Measurements from ENCODE around the gene TNFRSF1B. TPM values are rescaled to one million over a fixed set of nuclear protein-coding genes. Genes with fewer than 3 reads are reported as not detected.

The TNFRSF1B gene
- total RNA-seq, 1 experiment from 2014 or later = 0.61 TPM

GRCh38 chr1:12150456-12151200 lies 16.2 kb upstream of the TNFRSF1B start:
- CTCF ChIA-PET = interaction anchor here (1.5 kb wide), 1 partner anchor 26 kb away, joined by 3 read pairs; no protein-coding TSS in a partner anchor
- no peak for TF ChIP-seq FOSL1 (IDR thresholded peaks at IDR 0.05; ENCODE audit: low read depth)
- no peak for TF ChIP-seq POLR2A (IDR thresholded peaks at IDR 0.05; ENCODE audit: borderline replicate concordance, extremely low read depth, insufficient read depth, insufficient read length)
- no peak for TF ChIP-seq CBX3 (IDR thresholded peaks at IDR 0.05; ENCODE audit: low read depth)
- no peak for TF ChIP-seq ELF1 (IDR thresholded peaks at IDR 0.05; ENCODE audit: borderline replicate concordance, low read depth)
- TF ChIP-seq SIN3A (IDR thresholded peaks at IDR 0.05; ENCODE audit: low read depth) = no peak
- TF ChIP-seq ATF3 (IDR thresholded peaks at IDR 0.05) = no peak
- TF ChIP-seq SP1 (IDR thresholded peaks at IDR 0.05; ENCODE audit: low read depth) = no peak
- Histone ChIP-seq H3K4me2 (ENCODE audit: low read length) (no peak overlapping the region), H3K79me2 (ENCODE audit: insufficient read depth, low read length) (no peaks in the 10 kb centered on the region), H4K20me1 (ENCODE audit: insufficient read depth) (no peaks in the 10 kb centered on the region), H3K27ac (ENCODE audit: low read depth, low read length) (no peak overlapping the region), H3K4me1 (ENCODE audit: control insufficient read depth in 1 of 2, insufficient read depth in 2 of 2, low read length in 2 of 2) (peaks cover 19 to 40% of the 10 kb centered on the region in 2 experiments; a peak in 3 of 4 replicates), H2AFZ (ENCODE audit: low read depth, low read length, poor library complexity, severe bottlenecking) (no peak overlapping the region), H3K9me2 (ENCODE audit: insufficient read depth) (no peaks in the 10 kb centered on the region), H3K9ac (ENCODE audit: low read length) (no peak overlapping the region), H3K9me3 (ENCODE audit: control insufficient read depth in 1 of 2, insufficient read depth in 1 of 2, low read depth in 1 of 2, low read length in 2 of 2) (peaks cover 0 to 4% of the 10 kb centered on the region in 2 experiments; a peak in 1 of 4 replicates), H3K27me3 (ENCODE audit: insufficient read depth, low read length) (no peaks in the 10 kb centered on the region), H3K36me3 (ENCODE audit: control insufficient read depth in 1 of 2, insufficient read depth in 2 of 2, low read length in 2 of 2) (no peaks in the 10 kb centered on the region), H3K4me3 (replicated peaks in 1 of 2; ENCODE audit: low read depth in 1 of 2, low read length in 2 of 2) (no peak overlapping the region)
- DNase-seq (ENCODE audit: low read depth, low spot score) (no peak), ATAC-seq (no peak)
- POLR2A ChIA-PET = no interaction called here
- BruUV-seq (replicated peaks) = no TSS peak
- RAD21 ChIA-PET (ENCODE audit: low non-redundant PET in 1 of 2, low total read pairs in 2 of 2, uncharacterized antibody in 2 of 2, unreplicated experiment in 2 of 2) = no interaction called here
- intact Hi-C loops (cut with micrococcal nuclease) = no loop called here

- no TSS peak for BruUV-seq (replicated peaks)
- intact Hi-C loops (cut with micrococcal nuclease) = no loop called here
- Histone ChIP-seq H3K27me3 (ENCODE audit: insufficient read depth, low read length) (no peaks in the 10 kb centered on the region), H3K9me3 (ENCODE audit: control insufficient read depth in 1 of 2, insufficient read depth in 1 of 2, low read depth in 1 of 2, low read length in 2 of 2) (peaks cover 0 to 4% of the 10 kb centered on the region in 2 experiments; a peak in 1 of 4 replicates), H3K9me2 (ENCODE audit: insufficient read depth) (no peaks in the 10 kb centered on the region), H2AFZ (ENCODE audit: low read depth, low read length, poor library complexity, severe bottlenecking) (no peak overlapping the region), H3K27ac (ENCODE audit: low read depth, low read length) (no peak overlapping the region), H3K9ac (ENCODE audit: low read length) (no peak overlapping the region), H4K20me1 (ENCODE audit: insufficient read depth) (no peaks in the 10 kb centered on the region), H3K79me2 (ENCODE audit: insufficient read depth, low read length) (no peaks in the 10 kb centered on the region), H3K4me2 (ENCODE audit: low read length) (no peak overlapping the region), H3K36me3 (ENCODE audit: control insufficient read depth in 1 of 2, insufficient read depth in 2 of 2, low read length in 2 of 2) (no peaks in the 10 kb centered on the region), H3K4me1 (ENCODE audit: control insufficient read depth in 1 of 2, insufficient read depth in 2 of 2, low read length in 2 of 2) (peaks cover 19 to 40% of the 10 kb centered on the region in 2 experiments; a peak in 3 of 4 replicates), H3K4me3 (replicated peaks in 1 of 2; ENCODE audit: low read depth in 1 of 2, low read length in 2 of 2) (no peak overlapping the region)
- CTCF ChIA-PET = interaction anchor here (1.5 kb wide), 1 partner anchor 27 kb away, joined by 3 read pairs; no protein-coding TSS in a partner anchor
- ATAC-seq (no peak), DNase-seq (ENCODE audit: low read depth, low spot score) (no peak)
- RAD21 ChIA-PET (ENCODE audit: low non-redundant PET in 1 of 2, low total read pairs in 2 of 2, uncharacterized antibody in 2 of 2, unreplicated experiment in 2 of 2) = no interaction called here
- POLR2A ChIA-PET = no interaction called here
- TF ChIP-seq CTCF (IDR thresholded peaks at IDR 0.05 in 2 of 3, conservative IDR thresholded peaks at IDR 0.05 in 1 of 3; ENCODE audit: borderline replicate concordance in 1 of 3, insufficient read depth in 1 of 3, low read depth in 2 of 3, low read length in 2 of 3) = no peak
- no peak for TF ChIP-seq ELF1 (IDR thresholded peaks at IDR 0.05; ENCODE audit: borderline replicate concordance, low read depth)
- TF ChIP-seq ZBTB33 (IDR thresholded peaks at IDR 0.05; ENCODE audit: extremely low read depth, insufficient replicate concordance, low read length) = no peak
- TF ChIP-seq MAX (IDR thresholded peaks at IDR 0.05) = no peak
- TF ChIP-seq SP1 (IDR thresholded peaks at IDR 0.05; ENCODE audit: low read depth) = no peak
- no peak for TF ChIP-seq FOSL1 (IDR thresholded peaks at IDR 0.05; ENCODE audit: low read depth)
- TF ChIP-seq TCF7L2 (IDR thresholded peaks at IDR 0.05; ENCODE audit: borderline replicate concordance, extremely low read depth, insufficient read depth, insufficient read length) = no peak
- TF ChIP-seq EGR1 (IDR thresholded peaks at IDR 0.05; ENCODE audit: low read depth) = no peak
- TF ChIP-seq POLR2A (IDR thresholded peaks at IDR 0.05; ENCODE audit: borderline replicate concordance, extremely low read depth, insufficient read depth, insufficient read length) = no peak
- TF ChIP-seq SIN3A (IDR thresholded peaks at IDR 0.05; ENCODE audit: low read depth) = no peak
- no peak for TF ChIP-seq JUND (IDR thresholded peaks at IDR 0.05)
- no peak for TF ChIP-seq ZFX (IDR thresholded peaks at IDR 0.05)
- TF ChIP-seq EZH2phosphoT487 (IDR thresholded peaks at IDR 0.05; ENCODE audit: borderline replicate concordance) = no peak
Measured at GRCh38 chr1:12151465-12151864, 15.3 kb upstream of the TNFRSF1B start.
